GM21526 (cell line): ENCODE measurements around the gene ARID3B.
"Not testable (repeated sequence)": the region's sequence is repeated elsewhere in the genome, so short reads cannot be mapped to it uniquely, and the experiment has no call there.

ENCODE experiments used
- ATAC-seq: cut with Tn5 transposase; IDR thresholded peaks from one replicate; pipeline ENCODE4 v1.9.1; 2021; ENCODE audit warnings: moderate library complexity; ENCODE audit not compliant: unreplicated experiment, low FRiP score

The ARID3B gene

DNA sequence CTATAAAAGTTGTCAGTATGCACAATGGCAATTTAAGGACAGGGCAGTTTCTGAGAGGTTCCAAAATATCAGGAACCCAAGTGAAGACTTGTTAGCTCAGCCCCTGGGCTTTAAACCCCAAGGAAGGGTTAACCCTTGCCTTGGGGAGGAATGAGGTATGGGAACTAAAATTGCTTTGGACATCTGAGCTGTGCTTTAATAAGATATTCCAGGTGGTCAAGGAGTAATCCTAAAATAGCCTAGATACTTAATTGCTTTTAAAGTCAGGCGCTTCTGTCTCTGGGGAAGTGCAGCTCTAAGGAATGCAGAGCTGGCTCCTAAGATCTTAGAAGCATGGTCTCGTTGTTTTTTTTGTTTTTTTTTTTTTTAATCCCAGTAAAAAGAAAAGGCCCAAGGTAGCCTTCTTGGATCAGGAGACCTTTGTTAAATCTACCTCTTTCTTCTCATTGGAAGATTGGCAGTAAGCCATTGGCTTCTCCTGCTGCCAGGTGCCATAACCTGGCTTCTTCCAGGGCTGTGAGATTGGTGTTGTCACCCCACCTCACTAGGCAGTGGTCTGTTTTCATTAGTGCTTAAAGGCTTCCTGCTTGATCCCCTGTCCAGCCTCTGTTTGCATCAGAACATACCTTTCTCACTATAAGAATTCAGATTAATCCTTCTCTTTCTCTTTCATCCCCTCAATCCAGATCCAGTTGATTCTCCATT lies 24.5 kb downstream of the ARID3B start:
- ATAC-seq = no peak

DNA sequence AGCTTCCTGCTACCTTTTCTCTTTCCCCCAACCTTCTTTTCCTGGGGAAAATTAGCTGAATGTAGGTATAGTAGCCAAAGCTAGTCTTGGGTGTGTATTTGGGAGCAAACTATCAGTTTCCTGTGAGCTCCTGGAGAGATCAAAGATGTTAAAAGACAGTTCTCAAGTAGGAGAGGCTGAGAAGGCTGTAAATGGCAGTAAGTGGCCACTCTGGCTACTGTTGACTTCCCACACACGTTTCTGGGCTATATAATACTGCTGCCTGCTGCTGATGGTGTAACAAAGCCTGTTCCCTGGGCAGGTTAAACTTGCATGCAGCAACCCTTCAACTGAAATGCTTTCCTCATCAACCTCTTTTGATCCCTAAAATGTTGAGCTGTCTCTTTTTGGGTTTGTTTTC lies 27.6 kb downstream of the ARID3B start:
- no peak for ATAC-seq

DNA sequence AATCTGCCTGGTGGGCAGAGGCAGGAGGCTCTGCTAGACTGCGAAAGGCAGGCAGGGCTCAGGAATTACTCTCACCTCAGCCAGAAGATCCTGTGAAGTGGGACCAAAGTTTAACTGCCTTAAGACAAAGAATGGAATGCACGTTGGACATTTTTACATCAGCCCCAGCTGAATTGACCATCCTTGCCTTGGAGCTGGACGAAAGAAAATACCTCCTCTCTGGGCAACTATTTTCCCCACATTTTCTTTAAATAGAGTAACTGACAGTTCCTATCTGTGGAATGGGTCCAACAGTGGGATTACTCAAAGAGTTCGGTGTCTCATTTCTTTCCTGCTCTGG lies 28.7 kb downstream of the ARID3B start:
- ATAC-seq = no peak

DNA sequence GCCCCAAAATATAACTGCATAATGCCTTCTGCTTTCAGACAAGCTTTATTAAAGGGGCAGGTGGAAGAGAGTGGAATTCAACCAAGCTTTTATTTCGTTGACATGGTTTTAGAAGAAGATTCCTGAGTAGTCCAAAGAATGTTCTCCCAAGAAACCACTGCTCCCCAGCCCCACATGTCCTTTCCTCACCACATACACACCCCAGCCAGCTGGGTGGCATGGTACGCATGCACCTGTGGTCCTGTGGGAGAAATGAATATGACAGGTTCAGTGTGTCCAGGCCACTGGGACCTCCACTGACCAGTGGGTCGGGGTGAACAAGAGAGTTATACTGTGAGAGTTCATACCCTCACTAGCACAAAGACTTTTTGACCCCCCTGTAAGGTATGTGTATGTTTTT lies 30.2 kb downstream of the ARID3B start:
- ATAC-seq = no peak

DNA sequence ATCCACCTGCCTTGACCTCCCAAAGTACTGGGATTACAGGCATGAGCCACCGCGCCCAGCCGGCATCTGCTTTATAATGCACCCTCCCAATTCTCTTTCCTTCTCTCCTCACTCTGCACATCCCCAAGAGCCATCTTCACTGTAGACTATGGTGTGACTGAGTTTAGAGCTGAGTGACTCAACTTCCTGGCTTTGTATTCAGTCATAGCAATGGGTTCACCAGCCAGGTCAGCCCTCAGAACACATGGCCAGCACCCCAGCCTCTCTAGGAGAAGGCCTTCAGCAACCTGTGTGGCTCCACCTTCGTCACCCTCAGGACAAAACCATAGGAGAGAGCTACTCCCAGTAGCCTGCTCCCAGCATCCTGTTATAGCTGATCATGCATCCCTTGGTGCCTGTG lies 33.0 kb downstream of the ARID3B start:
- no peak for ATAC-seq

DNA sequence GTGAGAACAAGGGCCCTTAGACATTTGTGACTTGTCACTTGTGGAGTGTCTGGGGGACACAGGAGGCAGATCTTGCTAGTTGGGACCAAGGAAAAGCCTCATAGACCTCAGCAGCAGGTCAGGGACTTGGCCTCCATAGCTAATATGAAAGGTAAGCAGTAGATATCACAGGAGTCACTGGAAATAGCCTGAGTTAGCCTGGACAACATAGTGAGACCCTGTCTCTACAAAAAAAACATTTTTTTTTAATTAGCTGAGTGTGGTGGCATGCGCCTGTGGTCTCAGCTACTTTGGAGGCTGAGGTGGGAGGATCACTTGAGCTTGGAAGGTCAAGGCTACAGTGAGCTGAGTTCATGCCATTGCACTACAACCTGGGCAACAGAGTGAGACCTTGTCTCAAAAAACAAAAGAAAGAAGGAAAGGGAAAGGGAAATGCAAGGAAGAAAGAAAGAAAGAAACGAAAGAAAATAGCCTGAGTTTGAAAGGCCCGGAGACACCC lies 37.5 kb downstream of the ARID3B start:
- no peak for ATAC-seq

DNA sequence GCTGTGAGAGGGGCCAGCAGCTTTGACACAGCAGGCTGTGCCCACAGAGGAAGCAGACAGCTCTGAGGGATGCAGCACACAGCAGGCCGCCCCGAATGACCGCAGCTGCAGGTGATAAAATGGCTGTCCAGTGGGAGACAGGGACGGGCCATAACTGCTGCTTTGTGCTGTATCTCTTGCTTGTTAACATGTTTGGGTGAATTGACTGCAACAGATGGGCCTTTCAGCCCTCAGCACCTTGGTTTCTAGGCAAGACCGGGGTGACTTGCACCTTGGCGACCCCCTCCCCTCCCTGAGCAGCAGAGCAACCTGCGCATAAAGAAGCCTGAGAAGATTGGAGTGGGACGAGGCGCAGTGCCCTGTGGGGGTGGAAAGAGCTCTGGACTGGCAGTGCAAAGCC lies 38.0 kb downstream of the ARID3B start:
- no peak for ATAC-seq

DNA sequence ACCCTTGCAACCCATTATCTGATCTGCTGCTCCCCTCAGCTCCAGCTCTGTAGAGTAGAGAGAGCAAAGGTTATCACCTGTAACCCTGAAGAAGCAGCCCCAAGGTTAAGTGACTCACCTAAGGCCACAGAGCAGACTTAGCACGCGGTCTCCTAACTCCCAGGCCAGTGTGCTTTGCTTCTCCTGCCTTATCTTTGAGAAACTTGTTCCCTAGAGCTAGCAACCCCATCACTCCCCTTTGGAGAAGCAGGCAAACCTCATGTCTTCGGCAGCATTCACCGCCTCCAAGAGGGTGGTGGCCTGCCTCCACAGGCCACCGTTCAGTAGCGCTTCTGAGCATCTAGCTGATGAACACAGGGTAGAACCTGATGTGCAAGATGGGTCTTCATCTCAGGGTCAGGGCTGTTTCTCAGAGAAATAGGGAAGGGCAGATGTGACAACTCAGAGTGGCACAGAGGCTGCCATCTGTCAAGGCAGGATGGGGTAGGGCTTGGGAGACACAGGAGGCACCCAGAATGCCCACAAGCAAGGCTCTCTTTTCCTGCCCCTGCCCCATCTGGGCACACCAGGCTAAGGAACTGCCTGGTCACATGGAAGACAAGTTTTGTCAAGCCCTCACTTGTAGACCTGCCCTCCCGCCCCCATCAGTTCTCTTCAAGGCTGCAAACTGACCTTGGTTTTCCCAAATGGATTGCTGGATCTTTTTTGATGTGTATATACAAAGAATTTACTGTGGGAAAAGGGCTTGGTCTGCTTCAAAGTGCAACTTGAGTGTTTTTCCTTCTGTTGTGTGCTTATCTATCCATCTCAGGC lies 39.7 kb downstream of the ARID3B start:
- no peak for ATAC-seq

DNA sequence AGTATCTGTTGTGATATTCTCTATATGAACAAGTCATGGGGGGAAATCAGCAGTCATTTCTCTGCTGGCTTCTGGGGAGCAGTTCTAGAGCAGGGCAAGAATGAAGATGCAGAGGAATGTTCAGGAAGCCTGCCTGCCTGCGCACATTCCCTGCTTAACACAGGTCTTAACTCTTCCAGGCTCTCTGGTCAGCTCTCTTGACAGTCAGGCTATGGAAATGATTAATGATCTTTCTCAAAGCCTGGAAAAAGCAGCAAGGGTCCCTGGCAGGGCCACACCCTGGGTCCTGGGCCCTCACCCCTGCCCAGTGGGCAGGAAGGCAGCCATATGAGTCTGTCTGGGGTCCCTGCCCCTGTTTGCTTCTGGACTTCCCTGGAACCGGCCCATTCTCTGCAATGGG lies 43.2 kb downstream of the ARID3B start:
- no peak for ATAC-seq

DNA sequence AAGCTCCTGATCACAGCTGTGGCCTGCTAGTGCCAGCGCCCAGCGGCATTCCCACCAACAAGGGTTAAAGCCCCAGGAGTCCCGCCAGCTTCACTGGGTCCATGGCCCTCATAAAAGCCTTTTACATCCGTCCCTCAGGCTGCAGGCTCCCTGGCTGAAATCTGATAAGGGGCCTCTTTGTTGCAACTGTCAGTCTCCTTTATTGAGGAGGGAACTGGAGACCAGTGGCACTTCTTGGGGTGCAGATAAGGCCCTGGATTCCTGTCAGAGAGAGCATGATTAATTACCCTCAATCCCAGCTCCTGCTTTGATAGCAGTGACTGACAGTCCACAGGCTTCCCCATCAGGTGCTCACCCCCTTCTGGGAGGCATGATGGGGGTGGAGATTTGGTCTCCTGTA lies 43.8 kb downstream of the ARID3B start:
- no peak for ATAC-seq

DNA sequence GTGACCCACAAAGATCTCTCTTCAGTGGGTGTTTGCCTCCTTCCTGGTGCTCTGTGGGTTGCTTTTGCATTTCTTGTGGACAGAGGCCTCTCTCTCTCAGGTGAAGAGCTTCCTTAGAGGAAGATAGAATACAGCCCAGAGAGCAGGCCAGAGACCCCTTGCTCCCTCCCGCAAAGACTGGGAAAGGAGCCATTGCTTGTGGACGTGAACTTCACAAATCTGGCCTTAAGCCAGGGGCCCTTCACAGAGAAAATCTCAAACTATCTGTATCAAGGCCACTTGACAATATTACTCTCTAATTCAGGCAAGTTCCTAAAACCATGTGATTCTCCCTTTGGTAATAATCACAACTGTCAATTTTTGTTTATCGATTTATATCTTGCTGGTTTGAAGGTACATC lies 44.2 kb downstream of the ARID3B start:
- no peak for ATAC-seq

DNA sequence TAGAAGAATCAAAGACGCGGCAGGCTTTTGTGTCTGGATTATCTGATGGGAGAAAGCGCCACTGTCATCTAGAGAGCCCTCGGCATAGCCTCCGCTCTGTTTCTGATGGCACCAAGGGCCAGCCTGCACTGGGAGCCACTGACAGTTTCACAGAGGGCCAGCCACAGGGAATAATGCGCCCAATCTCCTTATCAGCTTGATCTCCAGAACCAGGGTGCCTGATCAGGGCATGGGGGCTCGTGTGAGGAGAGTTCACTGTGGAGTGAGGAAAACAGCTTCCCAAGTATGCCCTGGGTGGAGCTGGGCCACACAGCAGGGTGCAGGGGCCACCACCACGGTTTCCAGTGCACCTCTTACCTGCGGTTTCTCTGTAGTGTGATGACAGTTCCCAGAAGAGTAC lies 44.8 kb downstream of the ARID3B start:
- ATAC-seq = no peak

DNA sequence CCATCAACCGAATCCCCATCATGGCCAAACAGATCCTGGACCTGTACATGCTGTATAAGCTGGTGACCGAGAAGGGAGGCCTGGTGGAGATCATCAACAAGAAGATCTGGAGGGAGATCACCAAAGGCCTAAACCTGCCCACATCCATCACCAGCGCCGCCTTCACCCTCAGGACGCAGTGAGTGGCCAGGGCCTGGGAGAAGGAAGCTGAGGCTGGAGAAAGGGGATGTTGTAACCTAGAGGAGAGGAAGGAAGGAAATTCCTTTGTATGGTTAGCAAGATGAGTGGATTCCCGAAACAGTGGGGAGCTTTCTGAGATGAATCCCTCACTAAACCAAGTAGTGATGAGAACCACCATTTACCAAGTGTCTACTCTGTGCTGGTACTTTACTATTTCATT lies 48.8 kb downstream of the ARID3B start:
- ATAC-seq = no peak

DNA sequence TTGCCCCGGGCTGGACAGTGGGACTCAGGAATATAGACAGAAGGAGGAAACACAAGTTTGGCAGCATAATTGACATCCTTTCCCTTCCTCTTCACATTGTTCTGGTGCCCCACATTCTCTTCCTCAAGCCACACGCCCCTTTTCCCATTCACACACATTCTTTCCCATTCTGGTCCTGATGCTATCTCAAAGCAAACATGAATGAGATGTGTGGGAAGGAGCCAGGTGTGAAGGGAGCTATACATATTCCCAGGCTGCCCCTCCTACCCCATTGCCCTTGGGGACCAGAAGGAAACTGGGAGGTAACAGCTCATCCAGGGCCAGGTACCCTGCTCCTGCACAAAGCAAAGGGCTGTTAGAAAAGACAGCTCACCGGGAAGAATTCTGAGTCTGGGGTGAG lies 51.2 kb downstream of the ARID3B start:
- no peak for ATAC-seq

DNA sequence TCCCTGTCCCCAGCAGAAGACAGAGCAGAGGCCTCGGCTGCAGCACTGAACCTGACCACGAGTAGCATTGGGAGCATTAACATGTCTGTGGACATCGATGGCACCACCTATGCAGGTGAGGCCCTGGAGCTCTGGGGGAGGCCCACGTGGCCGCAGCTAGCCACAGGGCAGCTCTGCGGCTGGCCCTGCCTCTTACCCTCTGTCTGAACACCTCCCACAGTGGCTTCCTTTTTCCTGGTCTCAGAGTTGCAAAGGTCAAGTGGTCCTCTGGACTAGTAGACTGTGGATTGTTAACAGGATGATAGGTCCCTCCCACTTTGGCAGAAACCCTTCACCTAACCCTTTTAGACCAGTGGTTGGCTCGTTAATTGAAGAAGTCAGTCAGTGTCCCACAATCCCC lies 52.1 kb downstream of the ARID3B start:
- ATAC-seq = no peak

DNA sequence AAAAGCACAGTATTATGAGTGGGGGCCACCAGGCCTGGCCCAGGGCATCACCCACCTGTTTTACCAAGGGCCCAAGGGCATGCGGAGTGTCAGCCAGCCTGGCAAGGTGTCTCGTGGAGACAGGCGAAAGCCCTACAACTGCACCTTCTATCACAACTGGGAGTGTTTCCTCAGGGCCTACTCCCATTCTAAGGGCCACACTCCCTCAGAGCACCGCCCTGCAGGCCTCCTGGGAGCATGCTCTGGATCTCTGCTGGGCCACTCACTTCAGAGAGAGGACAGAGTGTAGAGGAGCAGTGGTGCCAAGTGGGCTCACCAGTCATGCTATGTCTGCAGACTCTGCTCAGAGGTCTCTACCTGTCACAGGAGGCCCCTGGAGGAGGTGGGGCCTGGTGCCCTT lies 53.4 kb downstream of the ARID3B start:
- ATAC-seq = no peak

DNA sequence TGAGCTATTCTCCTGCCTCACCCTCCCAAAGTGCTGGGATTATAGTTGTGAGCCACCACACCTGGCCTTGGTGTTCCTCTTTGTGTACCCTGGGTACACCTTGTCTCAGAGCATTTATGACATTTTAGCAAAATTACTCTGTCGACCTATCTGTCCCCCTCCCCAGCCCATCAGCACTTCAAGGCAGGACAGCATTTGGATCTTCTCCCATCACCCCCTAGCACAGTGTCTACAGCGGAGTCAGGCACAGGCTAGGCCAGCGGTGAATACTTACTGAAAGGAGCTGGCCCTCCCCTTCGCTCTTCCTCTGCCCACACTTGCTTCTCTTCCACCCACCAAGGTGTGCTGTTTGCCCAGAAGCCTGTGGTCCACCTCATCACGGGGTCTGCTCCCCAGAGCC lies 54.3 kb downstream of the ARID3B start:
- no peak for ATAC-seq

DNA sequence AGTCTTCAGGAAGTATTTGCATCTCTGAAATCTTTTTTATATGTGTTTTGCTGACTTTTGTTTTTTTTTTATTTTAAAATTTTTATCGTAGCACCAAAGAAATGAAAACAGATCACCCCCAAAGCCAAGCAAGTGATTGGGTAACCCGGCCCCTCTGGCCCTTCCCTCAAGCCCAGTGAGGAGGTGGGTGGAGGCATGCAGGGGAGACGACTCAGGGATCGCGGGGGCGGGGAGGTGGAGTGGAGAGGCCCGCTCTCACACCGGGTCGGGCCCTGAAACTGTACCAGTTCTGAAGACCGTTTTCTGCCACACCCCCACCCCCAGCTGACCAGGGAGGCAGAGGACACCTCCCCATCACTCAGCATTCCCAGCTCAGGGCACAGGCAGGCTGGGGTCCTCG lies 55.7 kb downstream of the ARID3B start:
- ATAC-seq = not testable (repeated sequence)

DNA sequence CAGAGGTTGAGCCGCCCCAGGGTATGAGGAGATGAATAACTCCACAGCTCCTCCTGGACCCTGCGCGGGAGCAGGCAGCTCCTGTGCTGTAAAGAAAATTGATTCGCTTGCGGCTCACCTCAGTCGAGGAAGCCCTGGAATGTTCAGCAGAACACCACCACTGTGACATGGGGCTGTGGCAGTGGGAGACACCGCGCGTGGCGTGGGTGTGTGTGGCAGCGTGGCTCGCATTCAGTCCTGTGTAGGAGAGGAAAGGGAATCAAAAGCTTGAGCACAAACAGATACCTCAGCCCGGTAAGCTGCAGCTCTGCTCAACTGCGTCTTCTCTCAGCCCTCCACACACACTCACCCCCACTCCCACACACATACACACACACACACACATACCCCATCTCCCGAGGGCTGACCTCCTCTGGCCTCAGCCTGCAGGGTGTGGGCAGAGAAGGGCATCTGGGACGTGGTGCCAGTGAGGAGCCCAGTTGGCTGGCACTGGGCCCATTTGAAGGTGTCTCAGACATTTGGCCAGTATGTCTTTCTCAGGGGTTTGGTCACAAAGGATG lies 56.2 kb downstream of the ARID3B start:
- not testable (repeated sequence) for ATAC-seq

DNA sequence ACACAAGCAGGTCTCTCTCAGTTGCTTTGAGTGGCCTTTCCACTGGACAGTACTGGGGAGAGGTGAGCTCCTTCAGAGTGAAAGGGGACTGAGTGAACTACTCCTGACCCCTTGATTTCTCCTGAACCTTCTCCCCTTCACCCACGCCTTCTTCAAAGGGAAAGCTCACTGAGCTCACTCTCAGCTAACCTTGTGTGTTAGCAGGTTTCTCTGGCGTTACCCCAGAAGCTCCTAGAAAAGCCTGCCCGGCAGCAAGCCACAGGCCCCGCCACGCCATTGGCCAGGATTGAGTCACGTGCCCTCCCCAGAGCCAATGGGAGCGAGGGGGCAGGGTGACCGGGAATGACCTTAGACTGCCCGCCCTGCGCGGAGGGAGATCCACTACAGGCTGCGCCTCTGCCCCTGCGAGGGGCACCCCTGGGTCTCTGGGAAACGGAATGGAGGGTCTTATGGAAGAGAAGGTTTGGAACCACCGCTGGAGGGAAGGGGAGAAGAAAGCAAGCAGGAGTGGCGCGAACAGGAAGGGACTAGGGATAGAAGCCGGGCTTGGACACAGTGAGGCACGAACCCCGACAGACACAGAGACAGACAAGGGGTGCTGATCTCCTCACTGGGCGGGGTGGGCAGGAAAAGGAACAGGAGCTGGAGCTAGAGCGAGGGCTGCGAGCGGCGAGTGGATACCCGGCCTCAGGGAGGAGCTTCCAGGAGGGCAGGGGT lies 57.3 kb downstream of the ARID3B start:
- peak; percentile 81 for ATAC-seq

DNA sequence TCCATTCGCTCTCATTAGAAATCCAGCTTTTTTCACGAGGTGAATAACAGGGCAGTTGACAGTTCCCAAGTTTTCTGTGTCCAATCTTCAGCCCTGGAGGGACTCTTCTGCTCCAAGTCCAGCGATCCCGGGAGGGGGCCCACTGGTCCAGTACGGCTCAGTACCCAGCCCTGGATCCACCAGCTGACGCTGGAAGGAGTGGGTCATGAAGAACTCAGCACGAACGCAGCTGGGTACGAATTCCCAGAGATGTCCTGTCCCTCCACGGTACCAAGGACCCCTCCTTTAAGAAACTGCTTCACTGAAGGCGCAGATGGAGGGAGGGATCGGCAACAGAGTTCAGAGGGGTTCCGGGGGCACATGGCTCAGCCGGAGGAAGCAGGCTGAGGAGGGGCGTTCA lies 58.1 kb downstream of the ARID3B start:
- no peak for ATAC-seq
